HG02852 (cell line): ENCODE results near the gene TLCD1.
"Not testable (repeated sequence)": the region's sequence is repeated elsewhere in the genome, so short reads cannot be mapped to it uniquely, and the experiment has no call there.

Source experiments
- ATAC-seq: cut with Tn5 transposase; IDR thresholded peaks from one replicate; pipeline ENCODE4 v1.9.1; 2021; ENCODE audit warnings: mild to moderate bottlenecking, moderate library complexity; ENCODE audit not compliant: unreplicated experiment

TLCD1 gene

GRCh38 chr17:28747051-28747691 lies 21.1 kb upstream of the TLCD1 start:
- ATAC-seq, result no peak

DNA sequence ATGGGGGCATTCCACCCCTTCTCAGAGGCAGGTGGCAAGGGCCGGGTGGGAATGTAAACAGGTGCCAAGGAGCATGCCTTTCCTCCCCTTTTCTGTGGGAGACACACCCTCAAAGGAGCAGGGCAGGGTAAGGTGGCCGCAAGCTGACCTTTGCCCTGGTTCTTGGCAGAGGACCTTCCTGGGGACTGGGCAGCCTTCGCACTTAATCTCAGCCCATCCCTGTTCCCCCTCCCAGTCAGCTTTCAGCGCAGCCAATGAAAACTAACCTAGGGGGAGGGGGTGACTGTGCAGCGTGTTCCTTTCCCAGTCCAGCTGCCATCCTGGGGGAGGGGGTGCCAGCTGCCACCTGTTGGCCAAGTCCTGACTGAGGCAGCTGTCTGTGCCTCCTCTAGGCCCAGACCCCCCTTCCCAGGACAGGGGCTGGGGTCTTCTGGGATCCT lies 20.6 kb upstream of the TLCD1 start:
- no peak for ATAC-seq

GRCh38 chr17:28745786-28746411 lies 19.9 kb upstream of the TLCD1 start:
- ATAC-seq, result no peak

- ATAC-seq, result no peak
Observed at GRCh38 chr17:28744972-28745785, 19.1 kb upstream of the TLCD1 start.

DNA sequence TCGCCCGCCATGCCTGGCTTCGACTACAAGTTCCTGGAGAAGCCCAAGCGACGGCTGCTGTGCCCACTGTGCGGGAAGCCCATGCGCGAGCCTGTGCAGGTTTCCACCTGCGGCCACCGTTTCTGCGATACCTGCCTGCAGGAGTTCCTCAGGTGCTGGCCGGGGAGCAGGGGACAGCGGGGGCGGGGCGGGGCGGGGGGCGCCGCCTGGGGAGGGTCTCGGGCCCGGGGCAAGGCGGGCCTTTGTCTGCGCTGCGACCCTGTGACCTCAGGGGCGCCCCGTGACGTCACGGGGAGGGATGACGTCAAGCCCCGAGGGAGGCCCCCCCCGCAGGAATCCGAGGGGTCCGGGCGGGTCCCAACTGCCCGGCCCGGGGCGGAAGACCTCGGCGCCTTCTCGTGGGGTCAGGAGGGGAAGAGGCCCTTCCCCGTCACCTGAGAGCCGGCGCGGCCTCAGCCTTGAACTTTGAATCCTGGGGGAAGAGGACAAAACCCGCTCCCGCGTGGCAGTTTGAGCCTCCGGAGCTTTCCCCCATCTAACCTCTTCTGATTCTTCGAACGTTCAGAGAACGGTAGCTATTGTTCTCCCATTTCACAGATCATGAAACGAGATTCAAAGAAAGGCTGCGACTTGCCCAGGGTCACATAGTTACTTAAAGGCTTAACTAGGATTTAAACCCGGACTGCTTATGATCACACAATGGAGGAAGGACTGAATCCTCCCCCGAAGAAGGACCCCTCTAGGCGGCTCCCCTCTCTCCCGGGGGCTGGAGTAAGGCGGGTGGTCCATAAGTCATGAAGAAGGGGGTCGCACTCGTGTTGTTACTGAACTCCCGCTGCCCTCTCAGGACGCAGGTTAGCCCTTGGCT lies 18.3 kb upstream of the TLCD1 start:
- peak; percentile 29 for ATAC-seq

GRCh38 chr17:28743243-28744103 lies 17.4 kb upstream of the TLCD1 start, which contains the start of gene TRAF4:
TRAF4 (plus strand) TSS chr17:28744011; CDS start chr17:28744113, 102 bp downstream.
- ATAC-seq, result peak; percentile 67

GRCh38 chr17:28741358-28742349 lies 15.6 kb upstream of the TLCD1 start:
- no peak for ATAC-seq

DNA sequence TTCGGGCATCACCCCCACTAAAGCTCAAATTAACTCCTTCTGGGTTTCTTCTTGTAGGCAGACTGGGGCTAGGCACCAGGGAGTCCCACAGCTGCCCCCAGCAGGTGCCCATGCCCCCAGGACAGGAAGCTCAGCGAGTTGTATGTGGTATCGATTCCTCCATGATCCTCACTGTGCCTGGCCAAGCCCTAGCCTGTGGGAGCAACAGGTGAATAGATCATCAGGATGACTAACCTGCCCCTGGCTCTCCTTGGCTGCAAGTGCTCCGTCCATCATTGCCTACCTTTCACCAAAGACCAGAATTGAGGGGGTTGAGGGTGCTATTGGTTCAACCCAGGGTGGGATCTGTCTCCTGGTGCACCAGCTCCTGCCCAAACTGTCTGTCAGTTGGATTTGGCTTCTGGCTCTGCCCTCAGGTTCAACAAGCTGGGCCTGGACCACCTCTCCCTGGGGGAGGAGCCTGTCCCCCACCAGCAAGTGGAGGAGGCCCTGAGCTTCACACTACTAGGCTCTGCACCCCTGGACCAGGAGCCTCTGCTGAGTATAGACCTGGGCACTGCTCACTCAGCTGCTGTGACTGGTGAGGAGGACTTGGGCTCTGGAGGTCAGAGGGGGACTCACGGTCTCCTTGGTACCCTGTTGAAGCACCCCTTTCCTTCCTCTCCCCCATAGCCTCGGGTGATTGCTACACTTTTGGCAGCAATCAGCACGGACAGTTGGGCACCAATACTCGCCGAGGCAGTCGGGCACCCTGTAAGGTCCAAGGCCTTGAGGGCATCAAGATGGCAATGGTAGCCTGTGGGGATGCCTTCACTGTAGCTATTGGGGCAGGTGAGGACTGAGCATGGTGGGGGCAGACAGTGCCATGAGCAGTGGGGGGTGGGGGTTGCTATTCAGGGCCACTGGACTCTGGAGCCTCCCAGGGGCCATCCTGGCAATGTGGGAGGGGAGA lies 14.6 kb upstream of the TLCD1 start:
- no peak for ATAC-seq

- ATAC-seq, result no peak
Observed at GRCh38 chr17:28738680-28739384, 12.8 kb upstream of the TLCD1 start.

- peak; percentile 73 for ATAC-seq
Observed at GRCh38 chr17:28737770-28738679, 12.0 kb upstream of the TLCD1 start.

DNA sequence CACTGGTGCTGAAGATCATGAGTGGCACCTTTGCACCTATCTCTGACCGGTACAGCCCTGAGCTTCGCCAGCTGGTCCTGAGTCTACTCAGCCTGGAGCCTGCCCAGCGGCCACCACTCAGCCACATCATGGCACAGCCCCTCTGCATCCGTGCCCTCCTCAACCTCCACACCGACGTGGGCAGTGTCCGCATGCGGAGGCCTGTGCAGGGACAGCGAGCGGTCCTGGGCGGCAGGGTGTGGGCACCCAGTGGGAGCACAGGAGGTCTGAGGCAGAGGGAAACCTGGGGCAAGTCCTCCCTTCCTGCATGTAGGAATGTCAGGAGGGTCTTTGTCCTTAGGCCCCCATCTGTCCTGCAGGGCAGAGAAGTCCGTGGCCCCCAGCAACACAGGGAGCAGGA lies 11.3 kb upstream of the TLCD1 start:
- no peak for ATAC-seq

GRCh38 chr17:28735913-28736769 lies 10.1 kb upstream of the TLCD1 start:
- ATAC-seq, result not testable (repeated sequence)

DNA sequence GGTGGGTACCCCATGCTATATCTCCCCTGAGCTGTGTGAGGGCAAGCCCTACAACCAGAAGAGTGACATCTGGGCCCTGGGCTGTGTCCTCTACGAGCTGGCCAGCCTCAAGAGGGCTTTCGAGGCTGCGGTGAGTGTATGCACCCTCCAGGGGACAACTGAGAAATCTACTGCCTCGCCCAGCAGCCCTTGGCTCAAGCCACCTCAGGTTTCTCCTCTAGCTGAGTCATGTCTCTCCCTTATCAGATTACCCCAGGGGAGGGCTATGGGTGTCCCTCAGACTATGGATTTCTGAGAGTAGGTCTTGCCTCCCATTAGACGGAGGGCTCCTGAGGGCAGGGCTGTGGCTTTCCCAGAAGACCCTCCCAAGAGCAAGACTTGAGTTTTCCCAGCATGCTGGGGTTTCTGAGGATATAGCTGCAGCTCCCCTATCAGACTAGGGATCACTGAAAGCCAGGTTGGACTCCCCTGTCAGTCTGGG lies 9.2 kb upstream of the TLCD1 start:
- ATAC-seq, result no peak

- ATAC-seq, result no peak
Observed at GRCh38 chr17:28734712-28735241, 8.7 kb upstream of the TLCD1 start.

GRCh38 chr17:28733346-28733745 lies 7.3 kb upstream of the TLCD1 start:
- no peak for ATAC-seq
